Keratinocyte (primary cell): ENCODE results near the gene PRRT3.

Experiments
- CTCF ChIP-seq, 3 experiments: IDR thresholded peaks in 1 of 3; conservative IDR thresholded peaks in 1 of 3; optimal IDR thresholded peaks in 1 of 3; 2 replicates in 2 of 3; 3 replicates in 1 of 3; pipeline versions ENCODE3 to v1.5.1; 2011; ENCODE audit warnings: low read length in 3 of 3, mild to moderate bottlenecking in 3 of 3, moderate library complexity in 2 of 3, control low read depth in 1 of 3, inconsistent platforms in 1 of 3; ENCODE audit not compliant: insufficient read depth in 2 of 3; ENCODE audit errors: extremely low read depth in 1 of 3
- EZH2 ChIP-seq: IDR thresholded peaks from one replicate; pipeline ENCODE4 v1.6.1; 2012; ENCODE audit warnings: inconsistent platforms, mild to moderate bottlenecking, low read length, moderate library complexity

- no peak for TF ChIP-seq CTCF (optimal IDR thresholded peaks at IDR 0.05 in 1 of 3, IDR thresholded peaks at IDR 0.05 in 1 of 3, conservative IDR thresholded peaks at IDR 0.05 in 1 of 3; ENCODE audit: extremely low read depth in 1 of 3, insufficient read depth in 2 of 3, low read length in 3 of 3)
- TF ChIP-seq EZH2 = no peak
These were observed 39.8 kb downstream of the PRRT3 start for GRCh38 chr3:9912294-9912935.
